ENCODE measurements around the gene SHROOM1.

- no peak for TF ChIP-seq CTCF (conservative IDR thresholded peaks at IDR 0.05)
- no peak for TF ChIP-seq EZH2 (IDR thresholded peaks at IDR 0.05; ENCODE audit: low read depth)
Observed at GRCh38 chr5:132825033-132825833, 5.2 kb downstream of the SHROOM1 start.
